Uterus (tissue), 4 donors: ENCODE results near the gene ZFYVE27. TPM values are rescaled to one million over a fixed set of nuclear protein-coding genes. Genes with fewer than 3 reads are reported as not detected.

Source experiments
- DNase-seq, 2 donors: peaks; one replicate each; pipeline ENCODE4 v3.0.0-alpha.2; 2019 to 2020
- H3K27ac ChIP-seq, 2 donors: fragments of 200-600 bp; sonication (generic); 1 replicate in 1 of 2; 2 replicates in 1 of 2; pipeline ENCODE4 v1.5.1; 2016 to 2018
- H3K27me3 ChIP-seq, 2 donors: fragments of 200-600 bp; sonication (generic); one replicate each; pipeline ENCODE4 v1.5.1; 2018 to 2019; ENCODE audit warnings: control low read depth in 1 of 2
- H3K36me3 ChIP-seq, 2 donors: fragments of 200-600 bp; sonication (generic); one replicate each; pipeline ENCODE4 v1.5.1; 2019; ENCODE audit warnings: control low read depth in 1 of 2
- H3K4me1 ChIP-seq, 2 donors: fragments of 200-600 bp; sonication (generic); one replicate each; pipeline ENCODE4 v1.5.1; 2018 to 2019; ENCODE audit warnings: control low read depth in 1 of 2
- H3K4me3 ChIP-seq, 2 donors: fragments of 200-600 bp; sonication (generic); 1 replicate in 1 of 2; 2 replicates in 1 of 2; pipeline ENCODE4 v1.5.1; 2018 to 2019; ENCODE audit warnings: mild to moderate bottlenecking in 1 of 2
- H3K9me3 ChIP-seq, 2 donors: fragments of 200-600 bp; sonication (generic); one replicate each; pipeline ENCODE4 v1.5.1; 2019; ENCODE audit warnings: control low read depth in 1 of 2
- CTCF ChIP-seq, 4 experiments: fragments of 200-600 bp in 2 of 4; fragments of 450-650 bp in 2 of 4; sonication (generic) in 2 of 4; IDR thresholded peaks; one replicate each; pipeline ENCODE4 v1.5.1; 2016 to 2019; ENCODE audit warnings: antibody characterized with exemption in 4 of 4, mild to moderate bottlenecking in 2 of 4, moderate library complexity in 1 of 4
- POLR2A ChIP-seq, 2 donors: fragments of 450-650 bp; IDR thresholded peaks; one replicate each; pipeline ENCODE4 v1.6.1; 2016; ENCODE audit warnings: antibody characterized with exemption in 2 of 2, mild to moderate bottlenecking in 1 of 2, moderate library complexity in 1 of 2
- intact Hi-C: fragments of 100-400 bp; cut with DNase I; formaldehyde crosslinking; loops from one replicate; pipeline ENCODE4 v1.15.1; 2023; ENCODE audit warnings: low total_unique reads
- total RNA-seq, 4 donors: library from RNA; depleted of rRNA in 3 of 4; stranded (reverse); fragments of >200 nt in 3 of 4; gene quantifications; one replicate each; pipeline versions ENCODE4 v1.1.0 to v1.2.4, GENCODE V29; 2014 to 2023
- donor health status: DM: yes; HTN: yes; CAD: no.

Gene ZFYVE27
- total RNA-seq, 4 donors from 2014 or later, result 2.8 to 32.3 (median 16.7) TPM

- no peaks in the 10 kb centered on the region for H3K9me3 ChIP-seq
- H3K27ac ChIP-seq, result no peak overlapping the region
- no peak for TF ChIP-seq CTCF (IDR thresholded peaks at IDR 0.05)
- no peak for TF ChIP-seq POLR2A (IDR thresholded peaks at IDR 0.05)
- intact Hi-C loops, result no loop called here
- H3K36me3 ChIP-seq, result no peaks in the 10 kb centered on the region
- peaks cover 0 to 6% of the 10 kb centered on the region in 2 donors for H3K27me3 ChIP-seq
- DNase-seq, result no peak
- H3K4me3 ChIP-seq, result no peak overlapping the region
- H3K4me1 ChIP-seq, result peaks cover 0 to 3% of the 10 kb centered on the region in 2 donors
These were observed 37.9 kb downstream of the ZFYVE27 start for GRCh38 chr10:97774811-97775294.

GRCh38 chr10:97777143-97777542 lies 40.2 kb downstream of the ZFYVE27 start:
- no peak for DNase-seq
- intact Hi-C loops, result no loop called here
- Histone ChIP-seq H3K4me1 (no peaks in the 10 kb centered on the region), H3K4me3 (no peak overlapping the region), H3K36me3 (no peaks in the 10 kb centered on the region), H3K27ac (no peak overlapping the region), H3K27me3 (no peaks in the 10 kb centered on the region), H3K9me3 (no peaks in the 10 kb centered on the region)
- TF ChIP-seq CTCF (IDR thresholded peaks at IDR 0.05), result no peak
- TF ChIP-seq POLR2A (IDR thresholded peaks at IDR 0.05), result no peak

- DNase-seq, result no peak
- Histone ChIP-seq H3K4me1 (no peaks in the 10 kb centered on the region), H3K9me3 (no peaks in the 10 kb centered on the region), H3K36me3 (no peaks in the 10 kb centered on the region), H3K27ac (no peak overlapping the region), H3K27me3 (no peaks in the 10 kb centered on the region), H3K4me3 (no peak overlapping the region)
- intact Hi-C loops, result no loop called here
- TF ChIP-seq CTCF (IDR thresholded peaks at IDR 0.05) (no peak), POLR2A (IDR thresholded peaks at IDR 0.05) (no peak)
These were observed 41.7 kb downstream of the ZFYVE27 start for GRCh38 chr10:97778452-97779302.

GRCh38 chr10:97779492-97779891 lies 42.6 kb downstream of the ZFYVE27 start:
- intact Hi-C loops, result no loop called here
- no peak for DNase-seq
- Histone ChIP-seq H3K4me3 (no peak overlapping the region), H3K9me3 (no peaks in the 10 kb centered on the region), H3K27ac (no peak overlapping the region), H3K4me1 (no peaks in the 10 kb centered on the region), H3K36me3 (no peaks in the 10 kb centered on the region), H3K27me3 (no peaks in the 10 kb centered on the region)
- no peak for TF ChIP-seq POLR2A (IDR thresholded peaks at IDR 0.05)
- no peak for TF ChIP-seq CTCF (IDR thresholded peaks at IDR 0.05)

GRCh38 chr10:97779975-97780374 lies 43.0 kb downstream of the ZFYVE27 start:
- H3K4me1 ChIP-seq, result no peaks in the 10 kb centered on the region
- H3K27me3 ChIP-seq, result no peaks in the 10 kb centered on the region
- no peak overlapping the region for H3K4me3 ChIP-seq
- intact Hi-C loops, result no loop called here
- no peak for DNase-seq
- no peaks in the 10 kb centered on the region for H3K36me3 ChIP-seq
- TF ChIP-seq CTCF (IDR thresholded peaks at IDR 0.05), result no peak
- no peak for TF ChIP-seq POLR2A (IDR thresholded peaks at IDR 0.05)
- H3K9me3 ChIP-seq, result no peaks in the 10 kb centered on the region
- H3K27ac ChIP-seq, result no peak overlapping the region
